HCT116 (cell line): Measurements from ENCODE around the gene ESPN. TPM values are rescaled to one million over a fixed set of nuclear protein-coding genes. Genes with fewer than 3 reads are reported as not detected.

Experiments used
- ATAC-seq: fragments of 200-7000 bp; cut with Tn5 transposase; 2 replicates; pipeline ENCODE4 v1.9.1; 2020; ENCODE audit warnings: mild to moderate bottlenecking, moderate library complexity
- BruUV-seq: library from RNA; stranded (reverse); fragments of 400-500 nt; replicated peaks from 2 replicates; lab custom pipeline; 2021; lab: Mats Ljungman, UMichigan
- CTCF ChIA-PET: fragments of 300-600 bp; sonication (Branson Sonifier 250); formaldehyde crosslinking; loops from one replicate; lab custom pipeline; 2021; ENCODE audit warnings: antibody characterized with exemption; lab: Charles Lee
- POLR2A ChIA-PET: fragments of 300-600, 350-600 bp; sonication (Branson Sonifier 250); formaldehyde crosslinking; loops from one replicate; lab custom pipeline; 2021; ENCODE audit warnings: antibody characterized with exemption; lab: Charles Lee
- RAD21 ChIA-PET, 2 experiments: fragments of 300-600 bp; sonication (Branson Sonifier 250); formaldehyde crosslinking; loops; one replicate each; lab custom pipeline; 2023; ENCODE audit warnings: low total read pairs in 2 of 2; ENCODE audit not compliant: uncharacterized antibody in 2 of 2, unreplicated experiment in 2 of 2, low non-redundant PET in 1 of 2; lab: Charles Lee
- DNase-seq: peaks from one replicate; pipeline ENCODE4 v3.0.0-alpha.2; 2010; ENCODE audit warnings: low read depth, low spot score
- H2AFZ ChIP-seq: fragments of 200-600 bp; shearing (Covaris generic), sonication (generic); 2 replicates; pipeline ENCODE4 v1.6.1; 2017; ENCODE audit warnings: low read depth, mixed run types, mixed read lengths, antibody characterized with exemption, low read length; ENCODE audit not compliant: poor library complexity, severe bottlenecking
- H3K27ac ChIP-seq: 2 replicates; pipeline ENCODE4 v1.5.1; 2012; ENCODE audit warnings: low read depth, low read length
- H3K27me3 ChIP-seq: fragments of 200-600 bp; sonication (generic); 2 replicates; pipeline ENCODE4 v1.6.1; 2016; ENCODE audit warnings: mixed run types, low read length, mixed read lengths; ENCODE audit not compliant: insufficient read depth
- H3K36me3 ChIP-seq, 2 experiments: fragments of 200-500 bp in 1 of 2; fragments of 200-600 bp in 1 of 2; sonication (Bioruptor generic) in 1 of 2; sonication (generic) in 1 of 2; 2 replicates each; pipeline versions ENCODE4 v1.5.1 to v1.6.1; 2014 to 2016; ENCODE audit warnings: low read length in 2 of 2, inconsistent platforms in 1 of 2, mixed read lengths in 1 of 2, mixed run types in 1 of 2; ENCODE audit not compliant: insufficient read depth in 2 of 2, control insufficient read depth in 1 of 2
- H3K4me1 ChIP-seq, 2 experiments: fragments of 200-600 bp in 1 of 2; sonication (generic) in 1 of 2; 2 replicates each; pipeline versions ENCODE4 v1.5.1 to v1.6.1; 2012 to 2017; ENCODE audit warnings: low read length in 2 of 2, inconsistent platforms in 1 of 2, mild to moderate bottlenecking in 1 of 2, mixed read lengths in 1 of 2, mixed run types in 1 of 2, moderate library complexity in 1 of 2; ENCODE audit not compliant: insufficient read depth in 2 of 2, control insufficient read depth in 1 of 2
- H3K4me2 ChIP-seq: fragments of 200-600 bp; sonication (generic); 2 replicates; pipeline ENCODE4 v1.6.1; 2017; ENCODE audit warnings: mixed run types, low read length, mixed read lengths
- H3K4me3 ChIP-seq, 2 experiments: fragments of 200-600 bp in 1 of 2; sonication (generic) in 1 of 2; replicated peaks in 1 of 2; 2 replicates each; pipeline ENCODE4 v1.5.1; 2011 to 2016; ENCODE audit warnings: low read length in 2 of 2, control low read depth in 1 of 2, low read depth in 1 of 2, mild to moderate bottlenecking in 1 of 2, mixed read lengths in 1 of 2, mixed run types in 1 of 2
- H3K79me2 ChIP-seq: fragments of 200-600 bp; sonication (generic); 2 replicates; pipeline ENCODE4 v1.6.1; 2017; ENCODE audit warnings: mild to moderate bottlenecking, mixed run types, low read length, moderate library complexity, mixed read lengths; ENCODE audit not compliant: insufficient read depth
- H3K9ac ChIP-seq: fragments of 200-600 bp; sonication (generic); 2 replicates; pipeline ENCODE4 v1.6.1; 2016; ENCODE audit warnings: low read length, mixed read lengths
- H3K9me2 ChIP-seq: fragments of 200-600 bp; sonication (generic), shearing (Covaris generic); 2 replicates; pipeline ENCODE4 v1.6.1; 2017; ENCODE audit warnings: mixed run types, mild to moderate bottlenecking, moderate library complexity; ENCODE audit not compliant: insufficient read depth
- H3K9me3 ChIP-seq, 2 experiments: fragments of 200-500 bp in 1 of 2; fragments of 200-600 bp in 1 of 2; sonication (Bioruptor generic) in 1 of 2; sonication (generic) in 1 of 2; 2 replicates each; pipeline ENCODE4 v1.6.1; 2014 to 2017; ENCODE audit warnings: low read length in 2 of 2, mixed read lengths in 2 of 2, inconsistent platforms in 1 of 2, low read depth in 1 of 2, mild to moderate bottlenecking in 1 of 2, mixed run types in 1 of 2, moderate library complexity in 1 of 2; ENCODE audit not compliant: control insufficient read depth in 1 of 2, insufficient read depth in 1 of 2
- H4K20me1 ChIP-seq: fragments of 200-600 bp; sonication (generic), shearing (Covaris generic); 2 replicates; pipeline ENCODE4 v1.6.1; 2017; ENCODE audit warnings: mixed run types, mild to moderate bottlenecking, moderate library complexity; ENCODE audit not compliant: insufficient read depth
- CBX3 ChIP-seq: IDR thresholded peaks from 2 replicates; pipeline ENCODE4 v1.6.1; 2012; ENCODE audit warnings: low read depth
- CEBPB ChIP-seq: IDR thresholded peaks from 2 replicates; pipeline ENCODE4 v1.6.1; 2012; ENCODE audit warnings: low read depth
- EGR1 ChIP-seq: IDR thresholded peaks from 2 replicates; pipeline ENCODE4 v1.6.1; 2012; ENCODE audit warnings: low read depth
- ELF1 ChIP-seq: IDR thresholded peaks from 2 replicates; pipeline ENCODE4 v1.6.1; 2012; ENCODE audit warnings: low read depth, borderline replicate concordance
- EZH2 ChIP-seq: fragments of 200-600 bp; sonication (generic); IDR thresholded peaks from 2 replicates; pipeline ENCODE4 v1.6.1; 2017; ENCODE audit warnings: antibody characterized with exemption, mixed run types
- EZH2phosphoT487 ChIP-seq: fragments of 200-600 bp; IDR thresholded peaks from 2 replicates; pipeline ENCODE4 v1.6.1; 2018; ENCODE audit warnings: antibody characterized with exemption, borderline replicate concordance
- FOSL1 ChIP-seq: IDR thresholded peaks from 2 replicates; pipeline ENCODE4 v1.6.1; 2012; ENCODE audit warnings: low read depth
- JUND ChIP-seq: IDR thresholded peaks from 2 replicates; pipeline ENCODE4 v1.6.1; 2012
- POLR2A ChIP-seq: IDR thresholded peaks from 2 replicates; pipeline ENCODE4 v1.7.0; 2011; ENCODE audit warnings: borderline replicate concordance; ENCODE audit not compliant: insufficient read depth, insufficient read length; ENCODE audit errors: extremely low read depth
- RAD21 ChIP-seq: IDR thresholded peaks from 2 replicates; pipeline ENCODE4 v1.6.1; 2012; ENCODE audit warnings: low read depth, mild to moderate bottlenecking
- SIN3A ChIP-seq: IDR thresholded peaks from 2 replicates; pipeline ENCODE4 v1.6.1; 2012; ENCODE audit warnings: low read depth
- SP1 ChIP-seq: IDR thresholded peaks from 2 replicates; pipeline ENCODE4 v1.6.1; 2012; ENCODE audit warnings: low read depth
- SRF ChIP-seq: IDR thresholded peaks from 2 replicates; pipeline ENCODE4 v1.6.1; 2012; ENCODE audit warnings: low read depth
- ZFX ChIP-seq: fragments of 450-650 bp; IDR thresholded peaks from 2 replicates; pipeline ENCODE4 v1.6.1; 2017
- ZNF274 ChIP-seq: fragments of 200-500 bp; sonication (Bioruptor generic); IDR thresholded peaks from 2 replicates; pipeline ENCODE4 v1.6.1; 2014; ENCODE audit warnings: mild to moderate bottlenecking, low read depth, low read length, inconsistent platforms
- intact Hi-C: fragments of 100-400 bp; cut with micrococcal nuclease; formaldehyde crosslinking; loops from 2 replicates; pipeline ENCODE4 v1.10.0; 2022
- total RNA-seq: library from RNA; stranded (reverse); gene quantifications from one replicate; pipeline ENCODE4 v1.2.1, GENCODE V29; 2021; ENCODE audit not compliant: unreplicated experiment
- TF ChIP-seq, protein P1 (sequence below), 3 experiments: fragments of 200-600 bp in 1 of 3; sonication (generic) in 1 of 3; IDR thresholded peaks in 2 of 3; conservative IDR thresholded peaks in 1 of 3; 2 replicates each; pipeline ENCODE4 v1.5.1; 2012 to 2017; ENCODE audit warnings: low read depth in 2 of 3, low read length in 2 of 3, antibody characterized with exemption in 1 of 3, borderline replicate concordance in 1 of 3, control low read depth in 1 of 3, mild to moderate bottlenecking in 1 of 3, mixed read lengths in 1 of 3, mixed run types in 1 of 3, moderate library complexity in 1 of 3; ENCODE audit not compliant: insufficient read depth in 1 of 3
- TF ChIP-seq, protein P2 (sequence below): IDR thresholded peaks from 2 replicates; pipeline ENCODE4 v1.6.1; 2012
- TF ChIP-seq, protein P3 (sequence below): IDR thresholded peaks from 2 replicates; pipeline ENCODE4 v1.6.1; 2012; ENCODE audit warnings: low read depth
- TF ChIP-seq, protein P4 (sequence below): IDR thresholded peaks from 2 replicates; pipeline ENCODE4 v1.6.1; 2012
- TF ChIP-seq, protein P5 (sequence below): IDR thresholded peaks from 2 replicates; pipeline ENCODE4 v1.6.1; 2011; ENCODE audit warnings: mild to moderate bottlenecking, low read length, moderate library complexity; ENCODE audit not compliant: insufficient replicate concordance; ENCODE audit errors: extremely low read depth

The ESPN gene
- total RNA-seq, 1 experiment from 2014 or later, result 114 TPM

DNA sequence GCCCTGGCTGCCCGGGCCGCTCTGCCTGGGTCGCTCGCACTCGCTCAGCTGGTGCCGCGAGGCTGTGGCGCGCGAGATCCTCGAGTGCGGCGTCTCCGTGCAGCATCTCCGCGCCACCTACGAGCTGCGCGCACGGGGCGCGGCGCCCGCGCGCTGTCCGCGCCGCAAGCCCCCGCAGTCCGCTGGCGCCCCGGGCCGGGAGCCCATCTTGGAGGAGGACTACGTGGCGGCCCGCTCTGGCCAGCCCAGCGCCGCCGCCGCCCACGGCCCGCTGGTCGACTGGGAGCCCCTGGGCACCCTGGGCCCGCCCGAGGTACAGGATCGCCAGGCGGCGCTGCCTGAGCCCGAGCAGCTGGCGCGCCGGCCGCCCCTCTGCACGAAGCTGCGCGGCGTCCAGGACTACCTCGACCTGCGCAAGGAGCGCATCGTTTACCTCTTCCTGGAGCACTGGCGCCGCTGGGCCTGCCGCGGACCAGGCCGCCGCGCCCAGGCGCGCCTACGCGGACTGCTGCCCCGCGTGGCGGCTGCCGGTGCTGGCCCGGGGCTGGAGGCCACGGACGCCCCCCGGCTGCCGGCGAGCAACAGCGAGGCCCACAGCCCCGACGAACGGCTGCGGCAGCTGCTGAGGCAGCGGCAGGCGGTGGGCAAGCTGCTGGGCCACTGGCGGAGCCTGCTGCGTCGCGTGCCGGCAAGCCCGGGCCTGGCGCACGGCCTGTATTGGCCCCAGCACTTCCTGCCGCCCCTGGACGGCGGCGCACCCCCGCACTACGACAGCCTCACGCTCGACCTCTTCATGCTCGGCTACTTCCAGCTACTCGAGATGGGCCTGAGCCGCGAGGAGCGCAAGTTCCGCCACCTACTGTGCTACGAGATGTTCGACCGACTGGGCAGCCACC is 30.5 kb downstream of the ESPN start:
- no peaks in the 10 kb centered on the region for H3K27me3 ChIP-seq
- ATAC-seq (no peak), DNase-seq (no peak)
- H3K9me3 ChIP-seq, result no peaks in the 10 kb centered on the region
- H4K20me1 ChIP-seq, result no peaks in the 10 kb centered on the region
- RAD21 ChIA-PET, result no interaction called here
- BruUV-seq, result no TSS peak
- no peak overlapping the region for H3K9ac ChIP-seq
- TF ChIP-seq, protein P1, sequence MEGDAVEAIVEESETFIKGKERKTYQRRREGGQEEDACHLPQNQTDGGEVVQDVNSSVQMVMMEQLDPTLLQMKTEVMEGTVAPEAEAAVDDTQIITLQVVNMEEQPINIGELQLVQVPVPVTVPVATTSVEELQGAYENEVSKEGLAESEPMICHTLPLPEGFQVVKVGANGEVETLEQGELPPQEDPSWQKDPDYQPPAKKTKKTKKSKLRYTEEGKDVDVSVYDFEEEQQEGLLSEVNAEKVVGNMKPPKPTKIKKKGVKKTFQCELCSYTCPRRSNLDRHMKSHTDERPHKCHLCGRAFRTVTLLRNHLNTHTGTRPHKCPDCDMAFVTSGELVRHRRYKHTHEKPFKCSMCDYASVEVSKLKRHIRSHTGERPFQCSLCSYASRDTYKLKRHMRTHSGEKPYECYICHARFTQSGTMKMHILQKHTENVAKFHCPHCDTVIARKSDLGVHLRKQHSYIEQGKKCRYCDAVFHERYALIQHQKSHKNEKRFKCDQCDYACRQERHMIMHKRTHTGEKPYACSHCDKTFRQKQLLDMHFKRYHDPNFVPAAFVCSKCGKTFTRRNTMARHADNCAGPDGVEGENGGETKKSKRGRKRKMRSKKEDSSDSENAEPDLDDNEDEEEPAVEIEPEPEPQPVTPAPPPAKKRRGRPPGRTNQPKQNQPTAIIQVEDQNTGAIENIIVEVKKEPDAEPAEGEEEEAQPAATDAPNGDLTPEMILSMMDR (IDR thresholded peaks at IDR 0.05 in 2 of 3, conservative IDR thresholded peaks at IDR 0.05 in 1 of 3; ENCODE audit: borderline replicate concordance in 1 of 3, insufficient read depth in 1 of 3, low read depth in 2 of 3, low read length in 2 of 3), result no peak
- TF ChIP-seq RAD21 (no peak), SIN3A (no peak), ELF1 (no peak), EZH2 (no peak), POLR2A (no peak), ZNF274 (no peak), JUND (no peak), FOSL1 (no peak), EZH2phosphoT487 (no peak), SRF (no peak), CBX3 (no peak), SP1 (no peak), CEBPB (no peak), EGR1 (no peak), ZFX (no peak)
- TF ChIP-seq, protein P2, sequence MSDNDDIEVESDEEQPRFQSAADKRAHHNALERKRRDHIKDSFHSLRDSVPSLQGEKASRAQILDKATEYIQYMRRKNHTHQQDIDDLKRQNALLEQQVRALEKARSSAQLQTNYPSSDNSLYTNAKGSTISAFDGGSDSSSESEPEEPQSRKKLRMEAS, result no peak
- TF ChIP-seq, protein P3, sequence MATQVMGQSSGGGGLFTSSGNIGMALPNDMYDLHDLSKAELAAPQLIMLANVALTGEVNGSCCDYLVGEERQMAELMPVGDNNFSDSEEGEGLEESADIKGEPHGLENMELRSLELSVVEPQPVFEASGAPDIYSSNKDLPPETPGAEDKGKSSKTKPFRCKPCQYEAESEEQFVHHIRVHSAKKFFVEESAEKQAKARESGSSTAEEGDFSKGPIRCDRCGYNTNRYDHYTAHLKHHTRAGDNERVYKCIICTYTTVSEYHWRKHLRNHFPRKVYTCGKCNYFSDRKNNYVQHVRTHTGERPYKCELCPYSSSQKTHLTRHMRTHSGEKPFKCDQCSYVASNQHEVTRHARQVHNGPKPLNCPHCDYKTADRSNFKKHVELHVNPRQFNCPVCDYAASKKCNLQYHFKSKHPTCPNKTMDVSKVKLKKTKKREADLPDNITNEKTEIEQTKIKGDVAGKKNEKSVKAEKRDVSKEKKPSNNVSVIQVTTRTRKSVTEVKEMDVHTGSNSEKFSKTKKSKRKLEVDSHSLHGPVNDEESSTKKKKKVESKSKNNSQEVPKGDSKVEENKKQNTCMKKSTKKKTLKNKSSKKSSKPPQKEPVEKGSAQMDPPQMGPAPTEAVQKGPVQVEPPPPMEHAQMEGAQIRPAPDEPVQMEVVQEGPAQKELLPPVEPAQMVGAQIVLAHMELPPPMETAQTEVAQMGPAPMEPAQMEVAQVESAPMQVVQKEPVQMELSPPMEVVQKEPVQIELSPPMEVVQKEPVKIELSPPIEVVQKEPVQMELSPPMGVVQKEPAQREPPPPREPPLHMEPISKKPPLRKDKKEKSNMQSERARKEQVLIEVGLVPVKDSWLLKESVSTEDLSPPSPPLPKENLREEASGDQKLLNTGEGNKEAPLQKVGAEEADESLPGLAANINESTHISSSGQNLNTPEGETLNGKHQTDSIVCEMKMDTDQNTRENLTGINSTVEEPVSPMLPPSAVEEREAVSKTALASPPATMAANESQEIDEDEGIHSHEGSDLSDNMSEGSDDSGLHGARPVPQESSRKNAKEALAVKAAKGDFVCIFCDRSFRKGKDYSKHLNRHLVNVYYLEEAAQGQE, result no peak
- TF ChIP-seq, protein P4, sequence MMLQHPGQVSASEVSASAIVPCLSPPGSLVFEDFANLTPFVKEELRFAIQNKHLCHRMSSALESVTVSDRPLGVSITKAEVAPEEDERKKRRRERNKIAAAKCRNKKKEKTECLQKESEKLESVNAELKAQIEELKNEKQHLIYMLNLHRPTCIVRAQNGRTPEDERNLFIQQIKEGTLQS, result no peak
- TF ChIP-seq, protein P5, sequence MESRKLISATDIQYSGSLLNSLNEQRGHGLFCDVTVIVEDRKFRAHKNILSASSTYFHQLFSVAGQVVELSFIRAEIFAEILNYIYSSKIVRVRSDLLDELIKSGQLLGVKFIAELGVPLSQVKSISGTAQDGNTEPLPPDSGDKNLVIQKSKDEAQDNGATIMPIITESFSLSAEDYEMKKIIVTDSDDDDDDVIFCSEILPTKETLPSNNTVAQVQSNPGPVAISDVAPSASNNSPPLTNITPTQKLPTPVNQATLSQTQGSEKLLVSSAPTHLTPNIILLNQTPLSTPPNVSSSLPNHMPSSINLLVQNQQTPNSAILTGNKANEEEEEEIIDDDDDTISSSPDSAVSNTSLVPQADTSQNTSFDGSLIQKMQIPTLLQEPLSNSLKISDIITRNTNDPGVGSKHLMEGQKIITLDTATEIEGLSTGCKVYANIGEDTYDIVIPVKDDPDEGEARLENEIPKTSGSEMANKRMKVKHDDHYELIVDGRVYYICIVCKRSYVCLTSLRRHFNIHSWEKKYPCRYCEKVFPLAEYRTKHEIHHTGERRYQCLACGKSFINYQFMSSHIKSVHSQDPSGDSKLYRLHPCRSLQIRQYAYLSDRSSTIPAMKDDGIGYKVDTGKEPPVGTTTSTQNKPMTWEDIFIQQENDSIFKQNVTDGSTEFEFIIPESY, result no peak
- TF ChIP-seq, all 23 proteins: peak for 0
- Histone ChIP-seq H2AFZ (no peak overlapping the region), H3K4me3 (no peak overlapping the region), H3K27ac (no peak overlapping the region), H3K4me1 (peaks cover 0 to 11% of the 10 kb centered on the region in 2 experiments; a peak in 2 of 4 replicates), H3K9me2 (no peaks in the 10 kb centered on the region), H3K4me2 (no peak overlapping the region), H3K79me2 (no peaks in the 10 kb centered on the region), H3K36me3 (0 out of 4 replicates have a peak, but pooled peaks cover 0 to 2% of the 10 kb centered on the region in 2 experiments)
- POLR2A ChIA-PET, result no interaction called here
- CTCF ChIA-PET, result no interaction called here
- intact Hi-C loops, result no loop called here
